HepG2 (cell line): Measurements from ENCODE around the gene USP28. TPM values are rescaled to one million over a fixed set of nuclear protein-coding genes. Genes with fewer than 3 reads are reported as not detected.

Experiments used
- ATAC-seq: fragments of 200-7000 bp; cut with Tn5 transposase; 3 replicates; pipeline ENCODE4 v1.9.1; 2020; ENCODE audit warnings: mild to moderate bottlenecking, moderate library complexity
- BruUV-seq: library from RNA; stranded (reverse); fragments of 400-500 nt; replicated peaks from 2 replicates; lab custom pipeline; 2021; lab: Mats Ljungman, UMichigan
- CTCF ChIA-PET: fragments of 300-600 bp; formaldehyde crosslinking; extraction: SDS; loops from one replicate; lab custom pipeline; 2021; ENCODE audit warnings: low total read pairs, inconsistent platforms, low intra/inter-chr PET ratio; lab: Yijun Ruan, JAX
- POLR2A ChIA-PET: fragments of 350-600 bp; sonication (Branson Sonifier 250); formaldehyde crosslinking; loops from one replicate; lab custom pipeline; 2020; ENCODE audit warnings: antibody characterized with exemption, inconsistent platforms; lab: Yijun Ruan, JAX
- DNase-seq: peaks from one replicate; pipeline ENCODE4 v3.0.0-alpha.2; 2015; ENCODE audit warnings: low spot score
- FAIRE-seq: peaks from 3 replicates; lab custom pipeline; 2011; peaks lifted over from hg19 to GRCh38; lab: Jason Lieb, UNC
- H2AFZ ChIP-seq: one replicate; pipeline ENCODE4 v1.6.1; 2011; ENCODE audit warnings: low read length, inconsistent platforms
- H3K27ac ChIP-seq: fragments of 300-600 bp; 3 replicates; pipeline ENCODE4 v1.8.0; 2011; ENCODE audit warnings: mixed run types, mild to moderate bottlenecking, mixed read lengths, low read length, inconsistent platforms; ENCODE audit not compliant: insufficient read depth; ENCODE audit errors: extremely low read length
- H3K27me3 ChIP-seq, 2 experiments: fragments of 200-600 bp in 1 of 2; 2 replicates in 1 of 2; 3 replicates in 1 of 2; pipeline versions ENCODE4 v1.6.0 to v1.8.0; 2011; ENCODE audit warnings: low read length in 2 of 2, mild to moderate bottlenecking in 2 of 2, moderate library complexity in 2 of 2, inconsistent platforms in 1 of 2; ENCODE audit not compliant: insufficient read depth in 2 of 2, control insufficient read depth in 1 of 2
- H3K36me3 ChIP-seq, 2 experiments: fragments of 200-600 bp in 1 of 2; replicated peaks in 1 of 2; 2 replicates in 1 of 2; 3 replicates in 1 of 2; pipeline versions ENCODE4 v1.5.1 to v1.8.0; 2011; ENCODE audit warnings: low read length in 2 of 2, inconsistent platforms in 1 of 2; ENCODE audit not compliant: insufficient read depth in 2 of 2, control insufficient read depth in 1 of 2
- H3K4me1 ChIP-seq: 2 replicates; pipeline ENCODE4 v1.5.1; 2012; ENCODE audit warnings: low read length, inconsistent platforms; ENCODE audit not compliant: insufficient read depth
- H3K4me2 ChIP-seq: 2 replicates; pipeline ENCODE4 v1.6.0; 2011; ENCODE audit warnings: low read depth, low read length, inconsistent platforms
- H3K4me3 ChIP-seq, 3 experiments: fragments of 200-600 bp in 1 of 3; sonication (generic), shearing (Covaris generic) in 1 of 3; replicated peaks in 1 of 3; 2 replicates each; pipeline ENCODE4 v1.5.1; 2011 to 2016; ENCODE audit warnings: low read length in 3 of 3, inconsistent platforms in 2 of 3, low read depth in 2 of 3, mild to moderate bottlenecking in 2 of 3, control low read depth in 1 of 3, mixed read lengths in 1 of 3; ENCODE audit not compliant: insufficient read depth in 1 of 3
- H3K79me2 ChIP-seq: one replicate; pipeline ENCODE4 v1.6.1; 2011; ENCODE audit warnings: low read length, inconsistent platforms; ENCODE audit not compliant: insufficient read depth
- H3K9ac ChIP-seq: 2 replicates; pipeline ENCODE4 v1.6.0; 2011; ENCODE audit warnings: mild to moderate bottlenecking, low read depth, low read length, inconsistent platforms; ENCODE audit not compliant: insufficient read depth
- H3K9me3 ChIP-seq: 2 replicates; pipeline ENCODE4 v1.5.1; 2012; ENCODE audit warnings: mild to moderate bottlenecking, low read length
- H4K20me1 ChIP-seq: 2 replicates; pipeline ENCODE4 v1.6.0; 2011; ENCODE audit warnings: inconsistent platforms, mild to moderate bottlenecking, low read length, moderate library complexity; ENCODE audit not compliant: insufficient read depth
- ATF2 ChIP-seq: sonication (generic); formaldehyde crosslinking; IDR thresholded peaks from 2 replicates; pipeline ENCODE4 v1.4.0; 2020; ENCODE audit warnings: missing genetic modification reagents
- DNMT3B ChIP-seq: conservative IDR thresholded peaks from 2 replicates; pipeline ENCODE4 v1.6.1; 2016; ENCODE audit warnings: missing biosample characterization, control low read depth
- HINFP ChIP-seq: sonication (generic); formaldehyde crosslinking; IDR thresholded peaks from 2 replicates; pipeline ENCODE4 v1.4.0; 2020; ENCODE audit warnings: low read depth, mild to moderate bottlenecking, missing genetic modification reagents
- HMGXB4 ChIP-seq, 2 experiments: sonication (generic) in 1 of 2; formaldehyde crosslinking in 1 of 2; IDR thresholded peaks; 2 replicates each; pipeline versions ENCODE4 v1.4.0 to v1.6.1; 2018 to 2020; ENCODE audit warnings: missing genetic modification reagents in 2 of 2, borderline replicate concordance in 1 of 2, low read depth in 1 of 2, mild to moderate bottlenecking in 1 of 2, missing biosample characterization in 1 of 2
- KDM6A ChIP-seq: IDR thresholded peaks from 2 replicates; pipeline ENCODE4 v1.6.1; 2016; ENCODE audit warnings: low read depth
- POGZ ChIP-seq: sonication (generic); formaldehyde crosslinking; IDR thresholded peaks from 2 replicates; pipeline ENCODE4 v1.4.0; 2020; ENCODE audit warnings: mild to moderate bottlenecking, missing genetic modification reagents
- RFXANK ChIP-seq: IDR thresholded peaks from 2 replicates; pipeline ENCODE4 v1.6.1; 2016
- TBL1XR1 ChIP-seq: fragments of 150-350 bp; IDR thresholded peaks from 2 replicates; pipeline ENCODE4 v1.6.1; 2014; ENCODE audit warnings: borderline replicate concordance, low read length; ENCODE audit not compliant: partially characterized antibody
- TOE1 ChIP-seq: sonication (generic); formaldehyde crosslinking; IDR thresholded peaks from 2 replicates; pipeline ENCODE4 v1.4.0; 2020; ENCODE audit warnings: mild to moderate bottlenecking, missing genetic modification reagents
- ZFP82 ChIP-seq: sonication (generic); formaldehyde crosslinking; IDR thresholded peaks from 2 replicates; pipeline ENCODE4 v1.5.1; 2020; ENCODE audit warnings: mild to moderate bottlenecking, missing genetic modification reagents, borderline replicate concordance
- ZNF251 ChIP-seq: sonication (generic); formaldehyde crosslinking; IDR thresholded peaks from 2 replicates; pipeline ENCODE4 v1.9.0; 2021; ENCODE audit warnings: mild to moderate bottlenecking, missing genetic modification reagents
- ZNF263 ChIP-seq: sonication (generic); formaldehyde crosslinking; IDR thresholded peaks from 2 replicates; pipeline ENCODE4 v1.4.0; 2020; ENCODE audit warnings: missing genetic modification reagents
- ZNF720 ChIP-seq: sonication (generic); formaldehyde crosslinking; IDR thresholded peaks from 2 replicates; pipeline ENCODE4 v1.4.0; 2020; ENCODE audit warnings: missing genetic modification reagents
- ZNF782 ChIP-seq: sonication (generic); formaldehyde crosslinking; IDR thresholded peaks from 2 replicates; pipeline ENCODE4 v1.4.0; 2020; ENCODE audit warnings: missing genetic modification reagents, mild to moderate bottlenecking, borderline replicate concordance
- WGBS: methylation state at CpG from one replicate; pipeline ENCODE4 v1.1.6; 2017; ENCODE audit warnings: low lambda C conversion rate; 5-methylcytosine and 5-hydroxymethylcytosine counted together
- in situ Hi-C: cut with HindIII; loops from 2 replicates; pipeline ENCODE4 v1.10.0; 2017; ENCODE audit warnings: low pct_unique_long_range_greater_than_20kb; ENCODE audit not compliant: extremely low pct_ligation_motif_present
- intact Hi-C: fragments of 100-400 bp; cut with micrococcal nuclease; formaldehyde crosslinking; loops from one replicate; pipeline ENCODE4 v1.10.0; 2022; ENCODE audit not compliant: unreplicated experiment
- polyA plus RNA-seq, 8 experiments: library from polyadenylated mRNA; depleted of rRNA in 3 of 8; stranded (reverse) in 7 of 8; unstranded in 1 of 8; fragments of >200 nt; fragmentation: Illumina TruSeq in 4 of 8; extraction: Trizol in 4 of 8; gene quantifications; 2 replicates each; pipeline versions ENCODE4 v1.2.1 to v1.2.3, GENCODE V29; 2011 to 2016; ENCODE audit warnings: low read depth in 4 of 8, missing spikeins in 1 of 8, mixed read lengths in 1 of 8; ENCODE audit not compliant: insufficient read depth in 1 of 8
- total RNA-seq, 5 experiments: library from RNA; depleted of rRNA; stranded (reverse); fragments of >200 nt; fragmentation: Illumina TruSeq; extraction: Trizol; gene quantifications; 2 replicates each; pipeline ENCODE4 v1.2.3, GENCODE V29; 2016; ENCODE audit warnings: low read depth in 1 of 5

The USP28 gene
- total and polyA plus RNA-seq, 2 of the 13 experiments (the other 11 are each of a cell fraction or from before 2014, with no cell fraction given), result 29.6 to 34.3 TPM

- TF ChIP-seq RFXANK (CRISPR knock-in tag) (no peak), POGZ (CRISPR knock-in tag) (no peak), ZNF251 (CRISPR knock-in tag) (no peak), DNMT3B (CRISPR knock-in tag) (no peak), ZNF782 (CRISPR knock-in tag) (no peak)
Observed at GRCh38 chr11:113760241-113760640, 115.1 kb downstream of the USP28 start (continued).

- no peak for ATAC-seq
- no peak overlapping the region for H3K4me2 ChIP-seq
- ChIA-PET POLR2A (no interaction called here), CTCF (no interaction called here)
- no peaks in the 10 kb centered on the region for H4K20me1 ChIP-seq
- no peak overlapping the region for H2AFZ ChIP-seq
- in situ Hi-C loops, result no loop called here
- H3K27me3 ChIP-seq, result no peaks in the 10 kb centered on the region
- peaks cover 4 to 38% of the 10 kb centered on the region in 2 experiments for H3K36me3 ChIP-seq
- no peak overlapping the region for H3K4me3 ChIP-seq
- no peak for DNase-seq
- H3K9me3 ChIP-seq, result no peaks in the 10 kb centered on the region
- H3K27ac ChIP-seq, result no peak overlapping the region
- no peak overlapping the region for H3K9ac ChIP-seq
- no peak for FAIRE-seq
- TF ChIP-seq TOE1 (CRISPR knock-in tag), result no peak
- no peak for TF ChIP-seq ZNF263 (CRISPR knock-in tag)
- TF ChIP-seq TBL1XR1, result no peak
- no peak for TF ChIP-seq HINFP (CRISPR knock-in tag)
- TF ChIP-seq ZFP82, result no peak
- no peak for TF ChIP-seq ATF2
- TF ChIP-seq KDM6A, result no peak
- no peak for TF ChIP-seq ZNF720 (CRISPR knock-in tag)
- TF ChIP-seq HMGXB4 (CRISPR knock-in tag; IDR thresholded peaks at IDR 0.05; ENCODE audit: borderline replicate concordance in 1 of 2, low read depth in 1 of 2), result no peak
- WGBS, result 97% methylated on average over 3 of the region's 3 CpGs
- no peaks in the 10 kb centered on the region for H3K4me1 ChIP-seq
- H3K79me2 ChIP-seq, result no peaks in the 10 kb centered on the region
- intact Hi-C loops, result no loop called here
- BruUV-seq, result no TSS peak
Observed at GRCh38 chr11:113752932-113753331, 122.4 kb downstream of the USP28 start.
